Esophagus squamous epithelium (tissue), 4 donors: Measurements from ENCODE around the gene VAV2.

Experiments
- CTCF ChIP-seq, 6 experiments: fragments of 450-650 bp in 4 of 6; fragments of 200-600 bp in 2 of 6; sonication (generic) in 2 of 6; IDR thresholded peaks; one replicate each; pipeline ENCODE4 v1.5.1; 2016 to 2019; ENCODE audit warnings: antibody characterized with exemption in 6 of 6, mild to moderate bottlenecking in 4 of 6, moderate library complexity in 4 of 6
- POLR2A ChIP-seq, 4 donors: fragments of 450-650 bp; IDR thresholded peaks; one replicate each; pipeline ENCODE4 v1.6.1; 2017; ENCODE audit warnings: antibody characterized with exemption in 4 of 4, mild to moderate bottlenecking in 4 of 4, moderate library complexity in 3 of 4

- TF ChIP-seq POLR2A (IDR thresholded peaks at IDR 0.05) (no peak), CTCF (IDR thresholded peaks at IDR 0.05) (no peak)
These were observed 38.5 kb downstream of the VAV2 start for GRCh38 chr9:133953621-133953975.
